HG03571 (cell line): ENCODE results near the gene PKM.
"Not testable (repeated sequence)": the region's sequence is repeated elsewhere in the genome, so short reads cannot be mapped to it uniquely, and the experiment has no call there.

Source experiments
- ATAC-seq: cut with Tn5 transposase; IDR thresholded peaks from one replicate; pipeline ENCODE4 v1.9.1; 2021; ENCODE audit not compliant: unreplicated experiment

Gene PKM

DNA sequence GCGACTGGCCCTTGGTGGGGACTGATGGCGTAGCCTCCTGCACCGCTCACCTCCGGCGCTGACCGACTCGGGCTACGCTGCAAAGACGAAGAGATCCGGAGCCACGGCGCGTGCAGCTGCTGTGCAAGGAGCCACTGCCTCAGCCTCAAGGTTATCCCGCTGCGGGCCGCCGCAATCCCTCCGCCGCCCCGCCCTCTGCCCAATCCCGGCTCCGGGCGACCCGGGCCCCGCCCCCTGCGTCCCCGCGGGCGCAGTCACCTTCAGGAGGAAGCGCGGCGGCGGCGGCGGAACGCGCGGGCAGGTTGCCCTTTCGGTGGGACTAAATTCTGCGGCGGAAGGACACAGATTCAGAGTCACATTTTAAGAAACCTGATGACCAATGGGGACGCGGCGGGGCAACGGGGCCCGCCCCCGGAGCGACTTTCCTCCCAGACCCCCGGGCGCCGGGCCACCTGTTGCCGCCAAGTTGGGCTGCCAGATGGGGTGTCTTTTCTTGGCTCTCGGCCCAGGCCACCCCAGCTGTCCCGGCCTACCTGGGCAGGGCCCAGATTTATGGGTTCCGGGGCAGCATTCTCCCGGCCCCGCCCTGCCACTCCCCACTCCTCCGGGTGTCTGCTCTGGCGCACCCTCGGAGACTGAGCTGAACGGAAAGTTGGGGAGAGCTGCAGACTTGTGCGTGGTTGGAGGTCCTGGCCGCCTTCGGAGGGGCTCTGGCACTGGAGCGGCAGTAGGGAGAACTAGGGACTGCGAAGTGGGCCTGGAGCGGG lies at the start of gene PKM:
Gene PKM, minus strand, starts transcription at position 125 of the 767 bp plus-strand sequence. CDS start 12,093 bp downstream, outside the sequence.
- ATAC-seq = peak; percentile 33

DNA sequence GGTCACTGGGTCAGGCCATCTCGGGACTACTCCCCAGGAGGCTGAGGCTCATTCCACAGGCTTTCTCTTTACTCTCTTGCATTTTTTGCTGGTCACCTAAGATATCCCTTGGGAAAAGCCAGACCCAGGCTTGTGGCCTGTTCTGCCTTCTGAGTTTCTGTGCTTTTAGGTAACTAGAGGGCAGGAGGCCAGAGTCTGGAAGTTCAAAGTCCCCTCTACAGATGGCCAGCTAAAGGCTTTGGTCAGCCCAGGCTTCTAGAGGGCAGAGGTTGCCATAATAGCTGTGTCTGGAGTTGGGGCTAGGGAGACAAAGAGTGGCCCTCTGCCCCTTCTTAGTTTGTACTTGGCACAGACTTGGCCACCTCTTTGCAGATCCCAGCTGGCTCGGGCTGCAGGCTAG lies 49.8 kb upstream of the PKM start:
- ATAC-seq = no peak

DNA sequence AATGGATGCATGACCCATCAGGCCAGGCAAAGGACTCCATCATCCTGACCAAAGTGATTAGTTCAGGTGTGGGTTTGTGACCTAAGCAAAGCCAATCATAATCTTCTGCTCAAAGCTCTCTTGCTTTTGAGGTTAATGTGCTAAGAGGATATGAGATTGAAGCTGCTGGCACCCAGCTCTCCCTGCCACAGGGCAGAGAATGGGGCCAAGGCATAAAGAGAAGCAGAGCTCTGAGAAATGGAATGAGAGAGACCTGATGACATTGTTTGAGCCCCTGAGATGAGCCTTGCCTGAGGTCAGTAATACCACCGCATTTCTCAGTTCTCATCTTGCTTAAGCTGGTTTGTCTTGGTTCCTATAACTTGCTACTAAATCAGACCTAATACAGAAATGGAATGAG lies 47.7 kb upstream of the PKM start:
- ATAC-seq = no peak

DNA sequence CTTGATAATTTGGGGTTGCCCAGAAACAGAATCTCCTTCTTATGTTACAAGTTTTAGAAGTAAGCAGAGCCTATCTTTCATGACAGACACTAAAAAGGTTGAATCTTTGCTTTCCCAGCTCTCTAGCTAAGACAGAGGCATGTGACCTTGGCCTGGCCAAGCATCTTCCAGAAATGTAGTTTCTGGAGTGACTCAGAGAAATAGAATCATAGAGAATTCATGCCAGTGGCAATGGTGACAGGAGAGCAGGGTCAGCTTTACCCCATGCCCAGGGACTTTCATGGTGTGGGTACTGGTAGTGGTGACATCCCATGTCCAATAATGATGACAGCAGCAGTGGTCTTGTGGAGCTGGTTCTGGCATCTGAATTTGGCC lies 45.3 kb upstream of the PKM start:
- ATAC-seq = no peak

DNA sequence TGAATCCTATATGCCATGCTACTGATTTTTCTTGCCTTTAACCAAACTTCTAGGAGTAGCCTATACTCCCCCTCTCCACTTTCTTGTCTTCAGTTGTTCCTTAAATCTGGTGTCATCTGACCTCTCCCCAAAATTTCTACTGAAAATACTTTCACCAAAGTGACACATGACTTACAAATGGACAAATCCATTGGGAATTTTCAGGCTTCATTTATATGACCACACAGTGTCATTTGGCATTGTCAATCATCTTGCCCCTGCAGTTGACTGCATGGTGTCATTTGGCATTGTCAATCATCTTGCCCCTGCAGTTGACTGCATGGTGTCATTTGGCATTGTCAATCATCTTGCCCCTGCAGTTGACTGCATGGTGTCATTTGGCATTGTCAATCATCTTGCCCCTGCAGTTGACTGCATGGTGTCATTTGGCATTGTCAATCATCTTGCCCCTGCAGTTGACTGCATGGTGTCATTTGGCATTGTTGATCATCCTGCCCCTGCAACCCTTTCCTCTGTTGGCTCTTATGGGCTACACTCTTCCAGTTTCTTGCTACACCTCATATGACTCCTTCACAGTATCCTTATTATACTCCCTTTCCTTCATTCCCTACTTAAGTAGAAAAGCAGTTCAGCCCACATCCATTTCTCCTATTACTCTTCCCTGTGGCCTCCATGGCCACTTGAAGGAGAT lies 44.8 kb upstream of the PKM start:
- ATAC-seq = not testable (repeated sequence)

DNA sequence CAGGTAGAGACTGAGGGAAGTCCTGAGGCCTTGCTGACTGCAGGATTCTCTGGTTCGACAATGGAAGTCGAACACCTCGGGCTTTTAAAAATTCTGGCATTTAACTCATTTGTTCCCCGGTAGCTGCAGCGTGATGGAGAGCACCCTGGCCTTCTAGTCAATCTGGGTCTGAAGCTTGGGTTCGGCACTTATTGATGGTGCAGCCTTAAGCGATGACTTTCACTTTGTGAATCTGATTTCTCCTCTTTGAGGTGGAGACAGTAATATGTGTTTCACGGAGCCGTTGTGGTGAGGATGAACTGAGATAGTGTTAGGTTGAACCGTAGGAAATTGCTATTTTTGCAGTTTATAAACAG lies 42.0 kb upstream of the PKM start:
- no peak for ATAC-seq

DNA sequence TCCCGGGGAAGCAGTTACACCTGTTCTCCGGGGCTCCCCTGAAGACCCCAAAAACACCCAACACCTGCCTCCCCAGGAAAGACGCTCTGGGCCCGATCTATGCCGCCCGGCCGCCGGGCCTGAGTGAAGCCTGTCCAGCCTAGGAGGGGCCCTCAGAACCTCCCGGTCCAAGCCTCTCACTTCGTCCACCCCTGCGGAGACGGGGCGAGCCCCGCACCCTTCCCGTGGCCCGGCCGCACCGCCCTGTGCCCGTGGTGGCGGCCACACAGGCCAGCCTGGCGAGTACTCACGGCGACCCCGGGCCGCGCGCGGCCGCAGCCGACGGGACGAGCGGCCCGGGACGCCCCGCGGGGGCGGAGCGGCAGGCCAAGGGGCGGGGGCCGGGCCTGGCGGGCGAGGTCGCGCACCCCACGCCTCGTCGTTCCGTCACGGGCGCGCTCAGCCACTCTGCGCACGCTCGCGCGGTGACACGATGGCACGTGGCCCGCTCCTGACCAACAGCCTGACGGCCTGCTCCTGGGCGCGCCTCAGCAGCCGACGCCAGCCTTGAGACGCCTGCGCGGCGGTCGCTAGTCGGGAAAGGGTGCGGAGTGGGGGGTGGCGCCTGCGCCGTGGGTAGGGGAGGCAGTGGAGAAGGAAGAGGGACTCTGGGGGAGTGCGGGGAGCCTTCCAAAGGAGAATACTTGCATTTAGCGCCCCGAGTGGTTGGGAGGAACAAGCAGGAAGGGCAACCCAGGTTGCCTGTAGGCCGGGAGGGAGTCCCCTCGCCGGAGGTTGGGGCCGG lies 41.4 kb upstream of the PKM start, which contains the start of gene PARP6:
Gene PARP6, minus strand, starts transcription at position 342 of the 784 bp plus-strand sequence. CDS start 5,077 bp downstream, outside the sequence.
- peak; percentile 95 for ATAC-seq

DNA sequence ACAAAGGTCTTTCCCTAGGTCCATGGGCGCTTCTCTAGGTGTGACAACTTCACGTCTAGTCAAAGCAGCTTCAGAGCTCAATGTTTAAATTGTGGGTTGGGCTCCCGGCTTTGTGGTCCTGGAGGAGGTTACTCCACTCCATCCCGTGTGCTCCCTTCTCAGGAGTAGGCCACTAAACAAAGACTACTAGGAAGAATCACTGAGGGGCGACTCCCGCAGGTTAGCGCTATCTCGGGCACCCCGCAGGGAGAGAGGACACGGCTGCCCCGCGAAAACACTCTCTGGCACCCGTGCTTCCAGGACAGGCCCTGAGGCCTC lies 40.9 kb upstream of the PKM start:
- no peak for ATAC-seq

DNA sequence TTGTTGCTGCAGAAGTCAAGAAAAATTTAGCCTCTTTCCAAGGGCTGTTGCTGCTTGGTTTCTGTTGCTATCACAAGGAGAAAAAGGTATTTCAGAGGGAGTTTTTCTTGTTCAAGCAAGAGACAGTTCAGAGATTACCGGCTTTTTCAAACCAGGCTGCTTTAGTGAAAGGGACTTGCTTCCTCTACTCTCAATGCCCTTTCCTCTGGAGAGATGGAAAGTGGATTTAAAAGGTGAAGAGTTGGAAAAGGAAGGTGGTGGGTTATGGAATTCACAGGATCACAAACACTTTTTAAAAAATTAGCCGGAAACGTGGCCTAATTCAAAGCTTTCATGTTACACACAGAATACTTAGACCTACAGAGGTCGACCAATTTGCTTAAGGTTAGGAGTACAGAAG lies 40.2 kb upstream of the PKM start:
- ATAC-seq = no peak

DNA sequence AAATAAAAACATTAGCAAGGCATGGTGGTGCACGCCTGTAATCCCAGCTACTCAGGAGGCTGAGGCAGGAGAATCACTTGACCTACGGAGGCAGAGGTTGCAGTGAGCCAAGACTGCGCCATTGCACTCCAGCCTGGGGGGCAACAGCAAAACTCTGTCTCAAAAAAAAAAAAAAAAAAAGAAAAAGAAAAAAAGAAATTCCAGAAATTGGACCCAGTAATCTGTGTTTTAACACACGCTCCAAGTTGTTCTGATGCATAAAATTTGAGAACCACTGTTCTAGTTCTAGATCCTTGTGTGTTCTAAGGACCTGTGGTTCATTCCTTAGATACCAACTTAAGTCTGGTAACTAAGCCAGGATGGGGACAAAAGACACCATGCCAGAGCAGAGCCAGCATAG lies 38.7 kb upstream of the PKM start:
- no peak for ATAC-seq

DNA sequence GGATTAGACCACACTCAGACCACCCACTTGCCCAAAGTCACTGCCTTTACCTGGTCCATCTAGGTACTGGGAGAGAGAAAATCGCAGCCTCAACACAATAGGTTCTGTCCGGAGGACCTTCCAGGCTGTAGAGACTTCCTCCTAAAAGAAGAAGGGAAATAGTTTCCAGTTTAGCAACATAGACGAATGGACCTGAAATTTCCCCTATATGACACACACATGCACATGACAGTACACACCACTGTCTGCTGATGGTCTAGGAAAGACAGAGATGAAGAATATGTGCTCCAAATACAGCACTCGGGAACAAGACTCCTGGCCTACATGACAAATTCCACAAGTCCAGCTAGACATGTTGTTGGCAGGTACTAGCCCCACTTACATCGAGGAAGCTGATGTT lies 34.0 kb upstream of the PKM start:
- ATAC-seq = no peak

DNA sequence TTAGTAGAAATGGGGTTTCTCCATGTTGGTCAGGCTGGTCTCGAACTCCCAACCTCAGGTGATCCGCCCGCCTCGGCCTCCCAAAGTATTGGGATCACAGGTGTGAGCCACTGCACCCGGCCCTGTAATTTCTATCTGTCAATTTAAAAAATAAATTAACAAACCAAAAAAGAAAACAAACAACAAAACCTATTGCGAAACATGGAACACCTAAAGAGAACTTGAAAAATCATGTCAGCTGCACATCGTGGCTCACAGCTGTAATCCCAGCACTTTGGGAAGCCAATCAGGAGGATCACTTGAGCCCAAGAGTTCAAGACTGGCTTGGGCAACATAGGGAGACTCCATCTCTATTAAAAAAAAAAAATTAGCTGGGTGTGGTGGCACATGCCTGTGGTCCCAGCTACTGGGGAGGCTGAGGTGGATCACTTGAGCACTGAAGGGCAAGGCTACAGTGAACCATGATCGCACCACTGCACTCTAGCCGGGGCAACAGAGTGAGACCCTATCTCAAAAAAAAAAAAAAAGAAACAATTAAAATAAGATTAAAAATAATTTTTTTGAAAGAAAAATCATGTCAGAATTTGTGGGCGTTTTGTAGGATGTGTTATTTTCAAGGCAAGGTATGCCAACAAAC lies 21.8 kb upstream of the PKM start:
- ATAC-seq = no peak

DNA sequence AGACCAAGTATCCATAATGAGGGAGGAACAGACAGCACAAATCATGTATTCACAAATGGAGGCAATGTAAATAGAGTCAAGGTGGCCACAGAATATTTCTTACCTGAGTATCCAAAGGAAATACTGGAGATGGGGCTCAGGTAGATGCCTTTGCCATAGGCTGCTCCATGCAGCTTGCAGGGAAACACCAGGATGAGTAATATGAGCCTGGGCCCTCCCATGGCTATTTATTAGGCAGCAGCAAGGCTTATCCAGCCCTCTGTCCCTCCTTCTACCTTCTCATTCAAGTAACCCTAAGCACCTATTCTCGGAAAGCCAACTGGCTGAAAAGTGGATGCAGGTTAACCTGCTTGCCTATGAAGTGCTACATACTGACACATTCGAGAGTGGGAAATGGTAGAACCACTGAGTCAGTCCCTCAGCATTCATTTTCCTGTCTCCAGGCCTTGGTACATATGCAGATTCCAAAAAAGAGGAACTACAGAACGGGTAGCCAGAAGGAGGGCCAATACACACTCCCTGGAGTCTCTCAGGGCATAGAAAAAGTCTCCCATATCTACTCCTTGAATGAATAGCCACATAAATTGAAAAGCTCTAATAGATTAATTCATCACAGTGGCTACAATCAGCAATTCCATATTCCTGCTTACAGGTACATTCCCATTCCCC lies 18.3 kb upstream of the PKM start:
- no peak for ATAC-seq

DNA sequence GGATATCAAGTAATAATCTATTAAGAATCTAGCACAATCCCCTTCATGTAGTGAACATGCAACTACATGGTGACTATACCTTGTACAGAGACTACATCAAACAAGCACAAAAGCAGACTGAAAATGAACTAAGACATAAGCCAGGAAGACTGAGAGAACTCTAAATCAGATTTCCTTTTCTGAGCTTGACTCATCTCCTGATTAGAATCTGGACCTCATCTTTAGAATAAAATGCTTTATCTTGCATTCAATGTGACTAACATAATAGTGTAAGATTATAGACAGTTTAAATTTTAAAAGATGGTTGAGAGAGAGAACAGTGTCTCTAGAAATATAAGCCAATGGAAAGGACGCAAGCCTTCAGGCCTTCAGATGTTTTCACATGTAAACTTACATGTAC lies 17.5 kb upstream of the PKM start:
- ATAC-seq = no peak

DNA sequence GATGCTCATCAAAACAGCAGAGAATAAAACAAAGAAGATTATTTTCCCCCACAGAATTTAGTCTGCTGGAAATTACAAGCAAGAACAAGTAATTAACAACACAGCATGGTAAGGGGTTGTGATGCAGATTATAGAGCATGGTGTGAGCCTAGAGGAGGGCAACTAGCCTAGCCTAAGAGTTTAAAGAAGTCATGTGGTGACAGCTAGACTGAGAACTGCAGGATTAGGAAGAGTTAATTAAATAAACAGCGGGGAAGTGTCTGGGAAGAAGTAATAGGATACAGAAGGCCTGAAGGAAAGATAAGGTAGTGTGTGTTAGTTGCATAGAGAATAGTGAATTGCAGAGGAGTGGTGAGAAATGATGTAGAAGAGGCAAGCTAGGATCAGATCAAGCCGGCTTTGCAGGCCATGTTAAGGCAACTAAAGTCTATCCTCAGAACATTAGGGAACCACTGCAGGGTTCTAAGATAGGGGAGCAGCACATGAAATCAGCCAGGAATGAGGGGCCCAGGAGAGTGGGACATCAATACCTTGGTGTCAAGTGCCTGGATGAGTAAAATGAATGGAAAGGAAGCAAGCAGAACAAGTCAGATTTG lies 11.9 kb upstream of the PKM start:
- ATAC-seq = no peak

DNA sequence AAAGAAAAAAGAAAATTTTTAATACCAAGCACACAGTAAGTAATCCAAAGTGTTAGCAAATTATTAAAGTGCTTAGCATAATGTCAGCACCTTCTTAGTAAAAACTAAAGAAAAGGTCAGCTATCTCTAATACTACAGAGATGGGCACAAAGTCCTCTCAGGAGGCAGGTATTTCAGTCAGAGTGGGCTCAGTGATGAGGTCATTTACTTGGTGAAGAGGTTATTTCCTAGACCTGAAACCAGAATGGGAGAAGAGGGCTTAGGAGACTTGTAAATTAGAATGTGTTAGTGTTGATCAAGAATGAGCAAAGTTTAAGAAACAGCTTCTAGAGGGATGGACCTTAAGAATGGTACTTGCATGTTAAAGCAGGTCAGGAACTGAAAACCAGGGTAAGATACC lies 8.7 kb upstream of the PKM start:
- no peak for ATAC-seq

DNA sequence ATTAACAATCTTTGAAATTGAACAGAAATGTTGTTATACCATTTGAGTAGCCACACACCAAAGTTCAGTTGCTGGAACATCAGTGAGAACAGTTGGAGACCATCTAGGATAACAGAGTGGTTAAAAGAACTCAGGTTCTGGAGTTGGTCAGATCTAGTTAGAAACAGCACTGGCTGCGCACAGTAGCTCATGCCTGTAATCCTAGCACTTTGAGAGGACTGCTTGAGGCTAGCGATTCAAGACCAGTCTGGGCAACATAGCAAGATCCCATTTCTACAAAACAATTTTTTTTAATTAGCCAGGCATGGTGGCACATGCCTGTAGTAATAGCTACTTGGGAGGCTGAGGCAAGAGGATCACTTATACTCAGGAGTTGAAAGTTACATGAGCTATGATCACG lies 7.6 kb upstream of the PKM start:
- ATAC-seq = no peak

DNA sequence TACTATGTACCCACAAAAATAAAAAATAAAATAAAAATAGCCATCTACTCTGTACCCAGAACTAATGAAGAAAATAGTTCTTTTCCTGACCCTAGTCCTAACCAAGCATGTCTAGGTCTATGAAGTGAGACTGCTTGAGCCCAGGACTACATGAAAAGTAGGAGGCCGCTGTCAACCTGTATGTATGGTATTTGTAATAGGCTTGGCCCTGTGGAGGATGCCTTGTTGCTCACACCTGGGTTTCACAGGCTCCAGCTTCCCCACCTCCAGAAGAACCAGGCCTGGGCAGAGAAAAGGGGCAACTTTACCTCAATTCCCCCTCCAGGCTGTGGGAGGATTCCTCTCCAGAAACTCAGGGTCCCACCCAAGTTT lies 6.8 kb upstream of the PKM start:
- no peak for ATAC-seq

DNA sequence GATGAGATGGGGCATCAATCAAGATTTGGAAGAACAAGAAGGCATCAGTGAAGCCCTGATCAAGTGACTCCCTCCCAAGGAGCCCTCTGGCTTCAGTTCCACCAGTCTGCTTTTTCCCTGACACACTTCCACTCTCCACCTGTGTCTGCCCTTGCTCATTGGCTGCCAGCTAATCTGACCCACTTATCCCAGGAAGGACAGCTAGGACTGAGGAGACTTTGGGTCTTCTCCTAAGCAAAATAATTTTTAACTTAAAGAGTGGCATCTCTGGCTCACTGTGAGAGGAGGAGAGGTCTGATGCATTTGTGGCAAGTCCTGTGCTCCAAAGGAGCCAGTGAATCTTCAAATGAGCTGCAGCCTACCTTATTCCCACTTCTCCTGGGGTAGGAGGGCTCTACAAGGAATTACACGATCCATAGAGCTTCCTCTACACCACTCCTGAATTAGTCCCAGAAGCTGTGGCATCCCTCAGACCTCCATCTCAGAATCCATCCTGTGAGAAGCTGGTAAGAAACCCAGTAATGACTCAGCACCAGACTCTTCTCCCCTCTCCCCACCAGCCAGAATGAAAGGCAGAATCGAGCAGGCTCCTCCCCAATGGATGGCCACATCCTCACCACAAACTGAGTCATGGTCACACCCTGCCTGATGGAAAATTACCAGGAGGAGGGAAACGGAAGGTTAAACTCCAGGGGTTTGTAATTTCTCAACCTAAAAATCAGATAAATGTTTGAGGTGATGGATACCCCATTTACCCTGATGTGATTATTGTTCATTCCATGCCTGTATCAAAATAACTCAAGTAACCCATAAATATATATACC lies 6.3 kb upstream of the PKM start:
- ATAC-seq = peak; percentile 61
